HepG2 (cell line): ENCODE results near the gene DAPL1. TPM values are rescaled to one million over a fixed set of nuclear protein-coding genes. Genes with fewer than 3 reads are reported as not detected.

Source experiments
- ATAC-seq: fragments of 200-7000 bp; cut with Tn5 transposase; 3 replicates; pipeline ENCODE4 v1.9.1; 2020; ENCODE audit warnings: mild to moderate bottlenecking, moderate library complexity
- BruUV-seq: library from RNA; stranded (reverse); fragments of 400-500 nt; replicated peaks from 2 replicates; lab custom pipeline; 2021; lab: Mats Ljungman, UMichigan
- CTCF ChIA-PET: fragments of 300-600 bp; formaldehyde crosslinking; extraction: SDS; loops from one replicate; lab custom pipeline; 2021; ENCODE audit warnings: low total read pairs, inconsistent platforms, low intra/inter-chr PET ratio; lab: Yijun Ruan, JAX
- POLR2A ChIA-PET: fragments of 350-600 bp; sonication (Branson Sonifier 250); formaldehyde crosslinking; loops from one replicate; lab custom pipeline; 2020; ENCODE audit warnings: antibody characterized with exemption, inconsistent platforms; lab: Yijun Ruan, JAX
- DNase-seq: peaks from one replicate; pipeline ENCODE4 v3.0.0-alpha.2; 2015; ENCODE audit warnings: low spot score
- FAIRE-seq: peaks from 3 replicates; lab custom pipeline; 2011; peaks lifted over from hg19 to GRCh38; lab: Jason Lieb, UNC
- H2AFZ ChIP-seq: one replicate; pipeline ENCODE4 v1.6.1; 2011; ENCODE audit warnings: low read length, inconsistent platforms
- H3K27ac ChIP-seq: fragments of 300-600 bp; 3 replicates; pipeline ENCODE4 v1.8.0; 2011; ENCODE audit warnings: mixed run types, mild to moderate bottlenecking, mixed read lengths, low read length, inconsistent platforms; ENCODE audit not compliant: insufficient read depth; ENCODE audit errors: extremely low read length
- H3K27me3 ChIP-seq, 2 experiments: fragments of 200-600 bp in 1 of 2; 2 replicates in 1 of 2; 3 replicates in 1 of 2; pipeline versions ENCODE4 v1.6.0 to v1.8.0; 2011; ENCODE audit warnings: low read length in 2 of 2, mild to moderate bottlenecking in 2 of 2, moderate library complexity in 2 of 2, inconsistent platforms in 1 of 2; ENCODE audit not compliant: insufficient read depth in 2 of 2, control insufficient read depth in 1 of 2
- H3K36me3 ChIP-seq, 2 experiments: fragments of 200-600 bp in 1 of 2; replicated peaks in 1 of 2; 2 replicates in 1 of 2; 3 replicates in 1 of 2; pipeline versions ENCODE4 v1.5.1 to v1.8.0; 2011; ENCODE audit warnings: low read length in 2 of 2, inconsistent platforms in 1 of 2; ENCODE audit not compliant: insufficient read depth in 2 of 2, control insufficient read depth in 1 of 2
- H3K4me1 ChIP-seq: 2 replicates; pipeline ENCODE4 v1.5.1; 2012; ENCODE audit warnings: low read length, inconsistent platforms; ENCODE audit not compliant: insufficient read depth
- H3K4me2 ChIP-seq: 2 replicates; pipeline ENCODE4 v1.6.0; 2011; ENCODE audit warnings: low read depth, low read length, inconsistent platforms
- H3K4me3 ChIP-seq, 3 experiments: fragments of 200-600 bp in 1 of 3; sonication (generic), shearing (Covaris generic) in 1 of 3; replicated peaks in 1 of 3; 2 replicates each; pipeline ENCODE4 v1.5.1; 2011 to 2016; ENCODE audit warnings: low read length in 3 of 3, inconsistent platforms in 2 of 3, low read depth in 2 of 3, mild to moderate bottlenecking in 2 of 3, control low read depth in 1 of 3, mixed read lengths in 1 of 3; ENCODE audit not compliant: insufficient read depth in 1 of 3
- H3K79me2 ChIP-seq: one replicate; pipeline ENCODE4 v1.6.1; 2011; ENCODE audit warnings: low read length, inconsistent platforms; ENCODE audit not compliant: insufficient read depth
- H3K9ac ChIP-seq: 2 replicates; pipeline ENCODE4 v1.6.0; 2011; ENCODE audit warnings: mild to moderate bottlenecking, low read depth, low read length, inconsistent platforms; ENCODE audit not compliant: insufficient read depth
- H3K9me3 ChIP-seq: 2 replicates; pipeline ENCODE4 v1.5.1; 2012; ENCODE audit warnings: mild to moderate bottlenecking, low read length
- H4K20me1 ChIP-seq: 2 replicates; pipeline ENCODE4 v1.6.0; 2011; ENCODE audit warnings: inconsistent platforms, mild to moderate bottlenecking, low read length, moderate library complexity; ENCODE audit not compliant: insufficient read depth
- FOSL1 ChIP-seq: sonication (generic); formaldehyde crosslinking; IDR thresholded peaks from 2 replicates; pipeline ENCODE4 v1.9.0; 2021; ENCODE audit warnings: missing genetic modification reagents, borderline replicate concordance
- KDM6A ChIP-seq: IDR thresholded peaks from 2 replicates; pipeline ENCODE4 v1.6.1; 2016; ENCODE audit warnings: low read depth
- ONECUT2 ChIP-seq: sonication (generic); formaldehyde crosslinking; IDR thresholded peaks from 2 replicates; pipeline ENCODE4 v1.4.0; 2020; ENCODE audit warnings: missing genetic modification reagents
- ZNF781 ChIP-seq: sonication (generic); formaldehyde crosslinking; IDR thresholded peaks from 2 replicates; pipeline ENCODE4 v1.5.1; 2020; ENCODE audit warnings: borderline replicate concordance, mild to moderate bottlenecking, missing genetic modification reagents; ENCODE audit errors: not compliant biosample characterization
- WGBS: methylation state at CpG from one replicate; pipeline ENCODE4 v1.1.6; 2017; ENCODE audit warnings: low lambda C conversion rate; 5-methylcytosine and 5-hydroxymethylcytosine counted together
- in situ Hi-C: cut with HindIII; loops from 2 replicates; pipeline ENCODE4 v1.10.0; 2017; ENCODE audit warnings: low pct_unique_long_range_greater_than_20kb; ENCODE audit not compliant: extremely low pct_ligation_motif_present
- intact Hi-C: fragments of 100-400 bp; cut with micrococcal nuclease; formaldehyde crosslinking; loops from one replicate; pipeline ENCODE4 v1.10.0; 2022; ENCODE audit not compliant: unreplicated experiment
- polyA plus RNA-seq, 8 experiments: library from polyadenylated mRNA; depleted of rRNA in 3 of 8; stranded (reverse) in 7 of 8; unstranded in 1 of 8; fragments of >200 nt; fragmentation: Illumina TruSeq in 4 of 8; extraction: Trizol in 4 of 8; gene quantifications; 2 replicates each; pipeline versions ENCODE4 v1.2.1 to v1.2.3, GENCODE V29; 2011 to 2016; ENCODE audit warnings: low read depth in 4 of 8, missing spikeins in 1 of 8, mixed read lengths in 1 of 8; ENCODE audit not compliant: insufficient read depth in 1 of 8
- total RNA-seq, 5 experiments: library from RNA; depleted of rRNA; stranded (reverse); fragments of >200 nt; fragmentation: Illumina TruSeq; extraction: Trizol; gene quantifications; 2 replicates each; pipeline ENCODE4 v1.2.3, GENCODE V29; 2016; ENCODE audit warnings: low read depth in 1 of 5
- TF ChIP-seq, protein P1 (sequence below): sonication (generic); formaldehyde crosslinking; IDR thresholded peaks from 2 replicates; pipeline ENCODE4 v1.5.1; 2020; ENCODE audit warnings: mild to moderate bottlenecking, missing genetic modification reagents, moderate library complexity
- TF ChIP-seq, protein P2 (sequence below): sonication (generic); formaldehyde crosslinking; IDR thresholded peaks from 2 replicates; pipeline ENCODE4 v1.5.0; 2020; ENCODE audit warnings: missing genetic modification reagents, mild to moderate bottlenecking, borderline replicate concordance
- TF ChIP-seq, protein P3 (sequence below): sonication (generic); formaldehyde crosslinking; IDR thresholded peaks from 2 replicates; pipeline ENCODE4 v1.8.0; 2022; ENCODE audit warnings: missing genetic modification reagents, low read depth, mild to moderate bottlenecking, borderline replicate concordance

DAPL1 gene
- total and polyA plus RNA-seq, 2 of the 13 experiments (the other 11 are each of a cell fraction or from before 2014, with no cell fraction given), result not detected

DNA sequence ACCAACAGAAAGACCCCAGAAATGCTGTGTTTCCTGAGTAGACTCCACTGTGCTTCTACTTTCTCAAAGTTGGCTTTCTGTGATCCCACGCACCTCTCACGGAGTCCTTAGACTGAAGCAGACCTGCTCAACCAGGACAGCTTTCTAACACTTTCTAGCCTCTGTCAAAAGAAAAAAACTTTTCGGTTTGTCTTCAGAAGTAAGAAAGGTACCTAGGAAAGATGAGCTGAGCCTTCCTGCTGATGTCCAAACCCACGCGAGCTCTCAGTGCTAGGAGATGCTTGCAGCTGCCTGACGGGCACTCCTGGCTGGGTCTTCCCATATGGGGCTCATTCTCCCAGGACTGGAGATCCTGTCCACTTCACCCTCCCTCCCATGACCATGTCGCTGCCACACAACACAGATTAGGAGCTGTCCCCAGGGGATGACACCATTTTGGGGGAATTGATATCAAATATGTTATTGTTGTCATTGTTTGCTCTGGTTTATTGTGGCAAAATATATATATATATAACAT, 49.2 kb upstream of the DAPL1 start:
- Histone ChIP-seq H3K9me3 (no peaks in the 10 kb centered on the region), H3K9ac (no peak overlapping the region), H3K79me2 (no peaks in the 10 kb centered on the region), H2AFZ (no peak overlapping the region), H3K4me2 (peak overlapping the region; percentile 5; the same call in 1 of the 2 replicates), H3K27me3 (peaks cover 0 to 25% of the 10 kb centered on the region in 2 experiments; a peak in 4 of 5 replicates), H3K36me3 (no peaks in the 10 kb centered on the region), H3K4me1 (peaks cover 30% of the 10 kb centered on the region), H3K27ac (no peak overlapping the region), H4K20me1 (no peaks in the 10 kb centered on the region), H3K4me3 (no peak overlapping the region)
- no peak for DNase-seq
- ChIA-PET CTCF (interaction anchor here (1.7 to 1.9 kb wide), 4 partner anchors 21 to 722 kb away, joined by 6 to 12 read pairs (median 6); no protein-coding TSS in a partner anchor), POLR2A (no interaction called here)
- TF ChIP-seq, protein P1, sequence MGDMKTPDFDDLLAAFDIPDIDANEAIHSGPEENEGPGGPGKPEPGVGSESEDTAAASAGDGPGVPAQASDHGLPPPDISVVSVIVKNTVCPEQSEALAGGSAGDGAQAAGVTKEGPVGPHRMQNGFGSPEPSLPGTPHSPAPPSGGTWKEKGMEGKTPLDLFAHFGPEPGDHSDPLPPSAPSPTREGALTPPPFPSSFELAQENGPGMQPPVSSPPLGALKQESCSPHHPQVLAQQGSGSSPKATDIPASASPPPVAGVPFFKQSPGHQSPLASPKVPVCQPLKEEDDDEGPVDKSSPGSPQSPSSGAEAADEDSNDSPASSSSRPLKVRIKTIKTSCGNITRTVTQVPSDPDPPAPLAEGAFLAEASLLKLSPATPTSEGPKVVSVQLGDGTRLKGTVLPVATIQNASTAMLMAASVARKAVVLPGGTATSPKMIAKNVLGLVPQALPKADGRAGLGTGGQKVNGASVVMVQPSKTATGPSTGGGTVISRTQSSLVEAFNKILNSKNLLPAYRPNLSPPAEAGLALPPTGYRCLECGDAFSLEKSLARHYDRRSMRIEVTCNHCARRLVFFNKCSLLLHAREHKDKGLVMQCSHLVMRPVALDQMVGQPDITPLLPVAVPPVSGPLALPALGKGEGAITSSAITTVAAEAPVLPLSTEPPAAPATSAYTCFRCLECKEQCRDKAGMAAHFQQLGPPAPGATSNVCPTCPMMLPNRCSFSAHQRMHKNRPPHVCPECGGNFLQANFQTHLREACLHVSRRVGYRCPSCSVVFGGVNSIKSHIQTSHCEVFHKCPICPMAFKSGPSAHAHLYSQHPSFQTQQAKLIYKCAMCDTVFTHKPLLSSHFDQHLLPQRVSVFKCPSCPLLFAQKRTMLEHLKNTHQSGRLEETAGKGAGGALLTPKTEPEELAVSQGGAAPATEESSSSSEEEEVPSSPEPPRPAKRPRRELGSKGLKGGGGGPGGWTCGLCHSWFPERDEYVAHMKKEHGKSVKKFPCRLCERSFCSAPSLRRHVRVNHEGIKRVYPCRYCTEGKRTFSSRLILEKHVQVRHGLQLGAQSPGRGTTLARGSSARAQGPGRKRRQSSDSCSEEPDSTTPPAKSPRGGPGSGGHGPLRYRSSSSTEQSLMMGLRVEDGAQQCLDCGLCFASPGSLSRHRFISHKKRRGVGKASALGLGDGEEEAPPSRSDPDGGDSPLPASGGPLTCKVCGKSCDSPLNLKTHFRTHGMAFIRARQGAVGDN, result no peak
- no peak for TF ChIP-seq ONECUT2
- no peak for TF ChIP-seq KDM6A (CRISPR knock-in tag)
- TF ChIP-seq, protein P2, sequence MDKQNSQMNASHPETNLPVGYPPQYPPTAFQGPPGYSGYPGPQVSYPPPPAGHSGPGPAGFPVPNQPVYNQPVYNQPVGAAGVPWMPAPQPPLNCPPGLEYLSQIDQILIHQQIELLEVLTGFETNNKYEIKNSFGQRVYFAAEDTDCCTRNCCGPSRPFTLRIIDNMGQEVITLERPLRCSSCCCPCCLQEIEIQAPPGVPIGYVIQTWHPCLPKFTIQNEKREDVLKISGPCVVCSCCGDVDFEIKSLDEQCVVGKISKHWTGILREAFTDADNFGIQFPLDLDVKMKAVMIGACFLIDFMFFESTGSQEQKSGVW (CRISPR knock-in tag), result 0 out of 2 replicates have a peak, but pooled peaks have one; percentile 27
- TF ChIP-seq FOSL1 (CRISPR knock-in tag), result no peak
- TF ChIP-seq ZNF781 (CRISPR knock-in tag), result no peak
- TF ChIP-seq, protein P3, sequence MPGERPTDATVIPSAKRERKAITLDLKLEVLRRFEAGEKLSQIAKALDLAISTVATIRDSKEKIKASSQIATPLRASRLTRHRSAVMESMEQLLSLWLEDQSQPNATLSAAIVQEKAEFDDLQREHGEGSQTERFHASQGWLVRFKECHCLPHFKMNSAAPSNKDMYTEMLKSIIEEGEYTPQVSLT (CRISPR knock-in tag), result no peak
- 18% methylated on average over 7 of the region's 7 CpGs for WGBS
- BruUV-seq, result no TSS peak
- no peak for FAIRE-seq
- ATAC-seq, result no peak; the same call in 2 of the 3 replicates
- intact Hi-C loops (loop anchor here (1.0 to 2.0 kb wide), 5 partner anchors 53 to 722 kb away; no protein-coding TSS in a partner anchor), in situ Hi-C loops (loop anchor here (5.0 to 25.0 kb wide), 2 partner anchors 284 to 714 kb away; partner anchors contain the start of genes CCDC148 and PKP4)
